ENCODE measurements around the gene KCNG1. TPM values are rescaled to one million over a fixed set of nuclear protein-coding genes. Genes with fewer than 3 reads are reported as not detected.

The KCNG1 gene
- total and polyA plus RNA-seq, 2 experiments from 2014 or later, result 60.1 to 72.0 TPM

DNA sequence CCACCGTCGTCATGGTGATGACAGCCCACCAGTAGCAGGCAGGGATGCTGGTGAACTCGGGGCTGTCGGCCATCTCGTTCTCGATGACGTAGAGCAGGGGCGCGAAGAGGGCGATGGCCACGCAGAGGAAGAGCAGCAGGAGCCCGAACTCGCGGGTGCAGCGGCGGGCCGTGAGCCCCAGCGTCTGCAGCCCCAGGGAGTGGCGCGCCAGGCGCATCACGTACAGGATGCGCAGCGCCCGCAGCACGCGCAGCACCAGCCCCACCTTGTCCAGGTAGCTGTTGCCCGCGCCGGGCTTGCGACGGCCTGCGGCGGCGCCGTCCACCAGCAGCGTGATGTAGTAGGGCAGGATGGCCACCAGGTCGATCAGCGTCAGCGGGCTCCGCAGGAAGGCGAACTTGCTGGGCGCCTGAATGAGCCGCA is 18.6 kb downstream of the KCNG1 start:
- Histone ChIP-seq H3K27ac (no peak overlapping the region), H3K4me1 (ENCODE audit: low read depth) (no peaks in the 10 kb centered on the region), H3K9me3 (ENCODE audit: low read depth) (no peaks in the 10 kb centered on the region), H3K4me3 (no peak overlapping the region), H3K27me3 (no peaks in the 10 kb centered on the region), H3K36me3 (peaks cover 8% of the 10 kb centered on the region)
- DNase-seq (ENCODE audit: low read depth in 1 of 2, low spot score in 1 of 2), result no peak
- TF ChIP-seq, protein P1, sequence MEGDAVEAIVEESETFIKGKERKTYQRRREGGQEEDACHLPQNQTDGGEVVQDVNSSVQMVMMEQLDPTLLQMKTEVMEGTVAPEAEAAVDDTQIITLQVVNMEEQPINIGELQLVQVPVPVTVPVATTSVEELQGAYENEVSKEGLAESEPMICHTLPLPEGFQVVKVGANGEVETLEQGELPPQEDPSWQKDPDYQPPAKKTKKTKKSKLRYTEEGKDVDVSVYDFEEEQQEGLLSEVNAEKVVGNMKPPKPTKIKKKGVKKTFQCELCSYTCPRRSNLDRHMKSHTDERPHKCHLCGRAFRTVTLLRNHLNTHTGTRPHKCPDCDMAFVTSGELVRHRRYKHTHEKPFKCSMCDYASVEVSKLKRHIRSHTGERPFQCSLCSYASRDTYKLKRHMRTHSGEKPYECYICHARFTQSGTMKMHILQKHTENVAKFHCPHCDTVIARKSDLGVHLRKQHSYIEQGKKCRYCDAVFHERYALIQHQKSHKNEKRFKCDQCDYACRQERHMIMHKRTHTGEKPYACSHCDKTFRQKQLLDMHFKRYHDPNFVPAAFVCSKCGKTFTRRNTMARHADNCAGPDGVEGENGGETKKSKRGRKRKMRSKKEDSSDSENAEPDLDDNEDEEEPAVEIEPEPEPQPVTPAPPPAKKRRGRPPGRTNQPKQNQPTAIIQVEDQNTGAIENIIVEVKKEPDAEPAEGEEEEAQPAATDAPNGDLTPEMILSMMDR (IDR thresholded peaks at IDR 0.05; ENCODE audit: low read depth, low read length), result no peak

DNA sequence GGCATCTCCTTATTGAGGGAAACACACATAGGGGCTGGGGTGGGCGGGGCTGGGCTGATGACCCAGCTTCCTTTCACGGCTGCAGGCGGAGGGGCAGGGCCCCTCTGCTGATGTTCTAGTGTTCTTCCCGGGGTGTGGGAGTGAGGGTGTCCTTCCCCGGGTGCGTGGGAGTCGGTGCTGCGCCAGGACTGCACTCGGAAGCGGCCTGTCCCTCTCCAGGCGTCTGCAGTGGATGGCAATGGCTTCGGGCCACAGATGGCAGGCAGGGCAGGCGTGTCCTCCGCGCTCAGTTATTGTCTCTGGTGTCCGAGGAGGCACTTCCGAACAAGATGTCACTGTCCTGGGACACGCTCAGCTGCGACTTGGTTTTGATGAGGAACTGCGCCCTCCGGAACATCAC is 19.2 kb downstream of the KCNG1 start:
- H3K27me3 ChIP-seq, result no peaks in the 10 kb centered on the region
- no peaks in the 10 kb centered on the region for H3K9me3 ChIP-seq (ENCODE audit: low read depth)
- DNase-seq (ENCODE audit: low read depth in 1 of 2, low spot score in 1 of 2), result no peak
- no peaks in the 10 kb centered on the region for H3K4me1 ChIP-seq (ENCODE audit: low read depth)
- H3K36me3 ChIP-seq, result peaks cover 8% of the 10 kb centered on the region
- TF ChIP-seq, protein P1 (IDR thresholded peaks at IDR 0.05; ENCODE audit: low read depth, low read length), result no peak
- no peak overlapping the region for H3K4me3 ChIP-seq
- no peak overlapping the region for H3K27ac ChIP-seq

DNA sequence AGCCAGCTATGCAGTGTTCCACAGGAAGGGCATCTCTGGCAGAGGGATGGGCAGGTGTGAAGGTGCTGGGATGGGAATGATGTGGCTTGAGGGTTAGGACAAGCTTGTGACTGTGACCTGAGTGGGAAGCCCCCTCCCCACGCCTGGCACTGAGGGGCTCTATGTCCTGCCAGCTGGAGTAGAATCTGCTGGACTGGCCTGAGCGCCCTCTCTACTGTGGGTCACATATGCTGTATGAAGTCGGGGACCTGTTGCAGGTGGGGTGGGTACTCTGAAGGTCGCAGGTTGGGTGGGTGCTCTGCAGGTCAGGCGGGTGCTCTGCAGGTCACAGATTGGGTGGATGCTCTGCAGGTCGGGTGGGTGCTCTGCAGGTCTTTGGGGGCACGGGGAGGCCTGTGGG is 20.3 kb downstream of the KCNG1 start:
- no peaks in the 10 kb centered on the region for H3K9me3 ChIP-seq (ENCODE audit: low read depth)
- no peak overlapping the region for H3K4me3 ChIP-seq
- H3K4me1 ChIP-seq (ENCODE audit: low read depth), result no peaks in the 10 kb centered on the region
- H3K27me3 ChIP-seq, result no peaks in the 10 kb centered on the region
- no peak overlapping the region for H3K27ac ChIP-seq
- no peak for DNase-seq (ENCODE audit: low read depth in 1 of 2, low spot score in 1 of 2)
- peaks cover 8% of the 10 kb centered on the region for H3K36me3 ChIP-seq
- TF ChIP-seq, protein P1 (IDR thresholded peaks at IDR 0.05; ENCODE audit: low read depth, low read length), result no peak

DNA sequence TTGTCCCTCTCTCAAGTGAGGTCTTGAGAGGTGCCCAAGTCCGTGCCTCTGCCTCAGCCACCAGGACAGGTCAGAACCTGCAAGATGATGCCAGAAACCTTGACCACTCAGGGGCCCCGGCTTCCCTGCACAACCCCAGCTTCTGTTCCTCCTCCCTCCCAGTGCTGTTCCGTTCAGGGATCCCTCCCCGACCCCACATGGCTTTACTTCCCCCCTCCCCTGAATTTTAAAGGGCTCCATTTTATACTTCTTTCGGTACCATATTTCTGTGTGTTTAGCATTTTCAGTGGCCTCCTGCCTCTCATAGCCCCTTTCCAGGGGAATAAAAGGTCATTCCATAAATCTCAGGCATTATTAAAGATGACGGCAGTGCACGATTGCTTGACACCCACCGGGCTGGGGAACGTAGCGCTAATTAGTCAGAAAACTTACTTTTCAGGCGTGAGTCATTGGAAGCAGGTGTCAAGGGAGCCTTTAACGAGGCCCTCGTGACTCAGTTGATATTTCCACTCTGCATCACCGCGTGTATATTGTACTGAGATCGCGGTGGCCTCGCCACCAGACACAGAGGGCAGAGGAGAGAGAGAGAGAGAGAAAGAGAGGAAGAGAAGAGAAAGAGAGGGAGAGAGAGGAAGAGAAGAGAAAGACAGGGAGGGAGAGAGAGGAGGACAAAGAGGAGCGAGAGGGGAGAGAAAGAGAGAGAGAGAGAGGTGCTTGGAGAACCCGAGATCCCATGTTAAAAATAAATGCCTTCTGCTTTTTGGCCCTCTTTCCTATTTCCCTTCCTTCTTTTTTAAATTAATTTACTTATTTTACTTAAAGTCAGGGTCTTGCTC is 21.3 kb downstream of the KCNG1 start:
- no peaks in the 10 kb centered on the region for H3K9me3 ChIP-seq (ENCODE audit: low read depth)
- no peak for DNase-seq (ENCODE audit: low read depth in 1 of 2, low spot score in 1 of 2)
- TF ChIP-seq, protein P1 (IDR thresholded peaks at IDR 0.05; ENCODE audit: low read depth, low read length), result no peak
- no peaks in the 10 kb centered on the region for H3K27me3 ChIP-seq
- no peak overlapping the region for H3K4me3 ChIP-seq
- H3K27ac ChIP-seq, result no peak overlapping the region
- H3K36me3 ChIP-seq, result peaks cover 8% of the 10 kb centered on the region
- no peaks in the 10 kb centered on the region for H3K4me1 ChIP-seq (ENCODE audit: low read depth)

DNA sequence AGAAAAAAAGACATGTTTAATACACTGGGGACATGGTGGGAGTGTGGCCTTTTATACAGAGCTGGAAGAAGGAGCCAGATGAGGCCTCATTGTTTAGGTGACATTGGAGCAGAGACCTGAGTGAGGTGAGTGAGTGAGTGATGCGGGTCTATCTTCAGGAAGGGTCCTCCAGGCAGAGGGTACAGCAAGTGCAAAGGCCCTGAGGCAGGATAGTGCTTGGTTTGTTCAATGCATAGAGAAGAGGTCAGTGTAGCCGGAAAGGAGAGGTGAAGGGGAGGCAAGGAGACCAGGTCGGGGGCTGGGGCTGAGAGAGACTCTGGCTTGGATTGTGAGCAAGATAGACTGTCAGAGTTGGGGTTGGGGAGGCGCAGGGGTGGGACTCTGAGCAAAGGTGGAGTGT is 23.6 kb downstream of the KCNG1 start:
- Histone ChIP-seq H3K27ac (no peak overlapping the region), H3K36me3 (peaks cover 4% of the 10 kb centered on the region), H3K4me1 (ENCODE audit: low read depth) (no peaks in the 10 kb centered on the region), H3K9me3 (ENCODE audit: low read depth) (no peaks in the 10 kb centered on the region), H3K4me3 (no peak overlapping the region), H3K27me3 (no peaks in the 10 kb centered on the region)
- TF ChIP-seq, protein P1 (IDR thresholded peaks at IDR 0.05; ENCODE audit: low read depth, low read length), result no peak
- no peak for DNase-seq (ENCODE audit: low read depth in 1 of 2, low spot score in 1 of 2)

All from cardiac muscle cell (in vitro differentiated cells and primary cell).